Measurements from ENCODE around the gene TRAPPC8.

DNA sequence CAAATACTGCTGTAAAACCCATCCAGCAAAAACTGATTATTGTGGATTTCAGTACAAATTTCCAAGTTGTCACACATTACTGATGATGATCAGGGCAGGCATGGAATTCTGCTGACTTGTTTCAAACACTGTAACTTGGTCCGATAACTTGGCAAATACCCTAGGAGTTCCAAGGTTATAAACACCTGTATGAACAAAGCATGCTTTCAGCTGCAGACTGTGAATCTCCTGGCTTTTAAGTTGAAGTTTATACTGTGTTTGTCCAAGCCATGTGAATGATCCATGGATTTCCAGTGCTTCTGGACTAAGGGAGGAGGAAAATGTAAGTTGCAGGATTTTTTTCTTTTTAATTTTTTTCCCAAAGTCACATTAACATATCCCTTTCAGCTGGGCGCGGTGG lies 112.2 kb downstream of the TRAPPC8 start:
- no peak for TF ChIP-seq ZNF746 (CRISPR knock-in tag; IDR thresholded peaks at IDR 0.05)
- no peak for TF ChIP-seq RELA (CRISPR knock-in tag; IDR thresholded peaks at IDR 0.05)
- TF ChIP-seq HNF4A (CRISPR knock-in tag; IDR thresholded peaks at IDR 0.05) = peak; percentile 67
- no peak for TF ChIP-seq KLF12 (CRISPR knock-in tag; IDR thresholded peaks at IDR 0.05; ENCODE audit: borderline replicate concordance)
